GM10847 (cell line): ENCODE measurements around the gene ITGAX.

ENCODE experiments used
- POLR2A ChIP-seq: IDR thresholded peaks from 2 replicates; pipeline ENCODE4 v1.6.1; 2011; ENCODE audit not compliant: insufficient read length; ENCODE audit errors: extremely low read depth

The ITGAX gene

GRCh38 chr16:31407406-31407805 lies 52.4 kb downstream of the ITGAX start:
- no peak for TF ChIP-seq POLR2A

- TF ChIP-seq POLR2A, result no peak
Measured at GRCh38 chr16:31409433-31409832, 54.5 kb downstream of the ITGAX start.

- TF ChIP-seq POLR2A, result no peak
Measured at GRCh38 chr16:31410082-31410481, 55.1 kb downstream of the ITGAX start.

- TF ChIP-seq POLR2A, result no peak
Measured at GRCh38 chr16:31411024-31411844, 56.3 kb downstream of the ITGAX start.

GRCh38 chr16:31412750-31413149 lies 57.8 kb downstream of the ITGAX start:
- no peak for TF ChIP-seq POLR2A

GRCh38 chr16:31413381-31413780 lies 58.4 kb downstream of the ITGAX start:
- TF ChIP-seq POLR2A, result no peak

- TF ChIP-seq POLR2A, result no peak
Measured at GRCh38 chr16:31413943-31414342, 59.0 kb downstream of the ITGAX start.

- TF ChIP-seq POLR2A, result no peak
Measured at GRCh38 chr16:31414706-31415105, 59.7 kb downstream of the ITGAX start.

GRCh38 chr16:31416371-31416770 lies 61.4 kb downstream of the ITGAX start:
- no peak for TF ChIP-seq POLR2A

GRCh38 chr16:31417916-31418315 lies 62.9 kb downstream of the ITGAX start:
- no peak for TF ChIP-seq POLR2A

- no peak for TF ChIP-seq POLR2A
Measured at GRCh38 chr16:31420037-31420436, 65.1 kb downstream of the ITGAX start.

GRCh38 chr16:31421587-31421986 lies 66.6 kb downstream of the ITGAX start:
- TF ChIP-seq POLR2A, result no peak

GRCh38 chr16:31423241-31423640 lies 68.3 kb downstream of the ITGAX start:
- no peak for TF ChIP-seq POLR2A

- TF ChIP-seq POLR2A, result no peak
Measured at GRCh38 chr16:31423801-31424200, 68.8 kb downstream of the ITGAX start.

- no peak for TF ChIP-seq POLR2A
Measured at GRCh38 chr16:31427441-31428278, 72.7 kb downstream of the ITGAX start.

- TF ChIP-seq POLR2A, result no peak
Measured at GRCh38 chr16:31428279-31428597, 73.3 kb downstream of the ITGAX start, which contains the start of gene COX6A2. Gene COX6A2 (minus strand): TSS chr16:31428360. CDS start chr16:31428325, 35 bp downstream.

GRCh38 chr16:31428638-31429247 lies 73.8 kb downstream of the ITGAX start:
- no peak for TF ChIP-seq POLR2A

- TF ChIP-seq POLR2A, result no peak
Measured at GRCh38 chr16:31429314-31429713, 74.3 kb downstream of the ITGAX start.
